GM23338 (cell line): ENCODE results near the gene GIMAP6. TPM values are rescaled to one million over a fixed set of nuclear protein-coding genes. Genes with fewer than 3 reads are reported as not detected.

Experiments used
- ATAC-seq: fragments of 200-7000 bp; cut with Tn5 transposase; 3 replicates; pipeline ENCODE4 v1.9.1; 2020
- DNase-seq: peaks from one replicate; pipeline ENCODE4 v3.0.0-alpha.2; 2015; ENCODE audit warnings: low spot score
- H2AFZ ChIP-seq: fragments of 200-600 bp; sonication (generic); 2 replicates; pipeline ENCODE4 v1.8.0; 2016; ENCODE audit warnings: antibody characterized with exemption, mild to moderate bottlenecking, moderate library complexity
- H3F3A ChIP-seq: fragments of 200-600 bp; sonication (generic); replicated peaks from 2 replicates; pipeline ENCODE4 v1.8.0; 2017; ENCODE audit warnings: antibody characterized with exemption, mixed run types, low read depth
- H3K27ac ChIP-seq: fragments of 200-600 bp; sonication (generic); 2 replicates; pipeline ENCODE4 v1.6.1; 2016; ENCODE audit warnings: low read depth
- H3K27me3 ChIP-seq: fragments of 200-600 bp; sonication (generic); 2 replicates; pipeline ENCODE4 v1.8.0; 2016; ENCODE audit warnings: mild to moderate bottlenecking, mixed run types, moderate library complexity; ENCODE audit not compliant: insufficient read depth
- H3K36me3 ChIP-seq: fragments of 200-600 bp; sonication (generic); 2 replicates; pipeline ENCODE4 v1.8.0; 2016; ENCODE audit warnings: mild to moderate bottlenecking; ENCODE audit not compliant: insufficient read depth
- H3K4me1 ChIP-seq: fragments of 200-600 bp; sonication (generic); 2 replicates; pipeline ENCODE4 v1.8.0; 2016; ENCODE audit warnings: mild to moderate bottlenecking, moderate library complexity; ENCODE audit not compliant: insufficient read depth
- H3K4me2 ChIP-seq: fragments of 200-600 bp; sonication (generic); 2 replicates; pipeline ENCODE4 v1.7.1; 2017; ENCODE audit warnings: mixed run types
- H3K4me3 ChIP-seq: fragments of 200-600 bp; sonication (generic); 2 replicates; pipeline ENCODE4 v1.6.1; 2016; ENCODE audit warnings: mixed run types
- H3K79me2 ChIP-seq: fragments of 200-600 bp; sonication (generic); replicated peaks from 2 replicates; pipeline ENCODE4 v1.8.0; 2017; ENCODE audit warnings: mild to moderate bottlenecking; ENCODE audit not compliant: insufficient read depth
- H3K9me2 ChIP-seq: fragments of 200-600 bp; sonication (generic); 2 replicates; pipeline ENCODE4 v1.8.0; 2017; ENCODE audit not compliant: insufficient read depth
- H4K20me1 ChIP-seq: fragments of 200-600 bp; sonication (generic); replicated peaks from 2 replicates; pipeline ENCODE4 v1.8.0; 2017; ENCODE audit warnings: mild to moderate bottlenecking; ENCODE audit not compliant: insufficient read depth
- H3K27ac Mint-ChIP-seq: 2 replicates; pipeline ENCODE4 v1.8.0; 2020; ENCODE audit warnings: inconsistent platforms, mild to moderate bottlenecking, moderate library complexity, mixed read lengths
- H3K27me3 Mint-ChIP-seq: 3 replicates; pipeline ENCODE4 v1.8.0; 2022; ENCODE audit warnings: low read depth, mild to moderate bottlenecking, moderate library complexity, mixed read lengths, inconsistent platforms; ENCODE audit not compliant: insufficient read depth, poor library complexity
- H3K36me3 Mint-ChIP-seq: 3 replicates; pipeline ENCODE4 v1.8.0; 2021; ENCODE audit warnings: low read depth, mild to moderate bottlenecking, inconsistent platforms, moderate library complexity, mixed read lengths
- H3K4me1 Mint-ChIP-seq: 3 replicates; pipeline ENCODE4 v1.8.0; 2020; ENCODE audit warnings: mild to moderate bottlenecking, inconsistent platforms, mixed read lengths
- H3K4me3 Mint-ChIP-seq: 3 replicates; pipeline ENCODE4 v1.8.0; 2021; ENCODE audit warnings: moderate library complexity, mild to moderate bottlenecking, inconsistent platforms, mixed read lengths
- H3K9me3 Mint-ChIP-seq: 3 replicates; pipeline ENCODE4 v1.8.0; 2020; ENCODE audit warnings: moderate library complexity, mild to moderate bottlenecking, inconsistent platforms, mixed read lengths
- CREB1 ChIP-seq: fragments of 250-450 bp; sonication (Bioruptor Pico); IDR thresholded peaks from 2 replicates; pipeline ENCODE4 v1.5.0; 2020; ENCODE audit warnings: low read depth, mild to moderate bottlenecking, moderate library complexity
- CTCF ChIP-seq, 2 experiments: fragments of 200-600 bp in 1 of 2; sonication (generic) in 1 of 2; conservative IDR thresholded peaks; 2 replicates each; pipeline versions ENCODE4 v1.5.1 to v1.6.1; 2016 to 2017; ENCODE audit warnings: antibody characterized with exemption in 2 of 2, low read depth in 2 of 2, mild to moderate bottlenecking in 2 of 2, moderate library complexity in 1 of 2
- ETS1 ChIP-seq: IDR thresholded peaks from 2 replicates; pipeline ENCODE4 v1.6.1; 2016; ENCODE audit warnings: antibody characterized with exemption
- EZH2 ChIP-seq: fragments of 200-600 bp; sonication (generic); IDR thresholded peaks from one replicate; pipeline ENCODE4 v1.8.0; 2017; ENCODE audit warnings: antibody characterized with exemption, mild to moderate bottlenecking, low read depth; ENCODE audit not compliant: unreplicated experiment
- EZH2phosphoT487 ChIP-seq: fragments of 200-600 bp; sonication (generic); IDR thresholded peaks from one replicate; pipeline ENCODE4 v1.8.1; 2018; ENCODE audit warnings: antibody characterized with exemption; ENCODE audit not compliant: unreplicated experiment
- JUNB ChIP-seq: IDR thresholded peaks from one replicate; pipeline ENCODE4 v1.6.1; 2016; ENCODE audit warnings: antibody characterized with exemption; ENCODE audit not compliant: unreplicated experiment
- NANOG ChIP-seq: IDR thresholded peaks from 2 replicates; pipeline ENCODE4 v1.6.1; 2016; ENCODE audit warnings: antibody characterized with exemption, borderline replicate concordance
- POLR2AphosphoS5 ChIP-seq: IDR thresholded peaks from 2 replicates; pipeline ENCODE4 v1.6.1; 2016; ENCODE audit warnings: antibody characterized with exemption, low read depth
- STAT1 ChIP-seq: IDR thresholded peaks from one replicate; pipeline ENCODE4 v1.6.1; 2016; ENCODE audit warnings: antibody characterized with exemption; ENCODE audit not compliant: unreplicated experiment
- ZNF114 ChIP-seq: fragments of 250-450 bp; sonication (Bioruptor Pico); IDR thresholded peaks from 2 replicates; pipeline ENCODE4 v1.5.0; 2020; ENCODE audit warnings: mild to moderate bottlenecking, moderate library complexity
- ZNF331 ChIP-seq: fragments of 250-450 bp; sonication (Bioruptor Pico); IDR thresholded peaks from 2 replicates; pipeline ENCODE4 v1.5.0; 2020; ENCODE audit warnings: low read depth, mild to moderate bottlenecking, moderate library complexity
- polyA plus RNA-seq: library from polyadenylated mRNA; unstranded; fragments of >200 nt; fragmentation: Nextera tagmentation; extraction: Ambion mirVana; gene quantifications from 2 replicates; pipeline ENCODE4 v1.2.1, GENCODE V29; 2016
- total RNA-seq: library from RNA; depleted of rRNA; stranded (reverse); fragments of >200 nt; shearing (Covaris generic); gene quantifications from 2 replicates; pipeline ENCODE4 v1.2.3, GENCODE V29; 2014
- TF ChIP-seq, protein P1 (sequence below): fragments of 250-450 bp; sonication (Bioruptor Pico); IDR thresholded peaks from 2 replicates; pipeline ENCODE4 v1.5.0; 2020; ENCODE audit warnings: mild to moderate bottlenecking, moderate library complexity
- TF ChIP-seq, protein P2 (sequence below): IDR thresholded peaks from one replicate; pipeline ENCODE4 v1.6.1; 2018; ENCODE audit warnings: antibody characterized with exemption; ENCODE audit not compliant: unreplicated experiment

The GIMAP6 gene
- total and polyA plus RNA-seq, 2 experiments from 2014 or later: not detected

DNA sequence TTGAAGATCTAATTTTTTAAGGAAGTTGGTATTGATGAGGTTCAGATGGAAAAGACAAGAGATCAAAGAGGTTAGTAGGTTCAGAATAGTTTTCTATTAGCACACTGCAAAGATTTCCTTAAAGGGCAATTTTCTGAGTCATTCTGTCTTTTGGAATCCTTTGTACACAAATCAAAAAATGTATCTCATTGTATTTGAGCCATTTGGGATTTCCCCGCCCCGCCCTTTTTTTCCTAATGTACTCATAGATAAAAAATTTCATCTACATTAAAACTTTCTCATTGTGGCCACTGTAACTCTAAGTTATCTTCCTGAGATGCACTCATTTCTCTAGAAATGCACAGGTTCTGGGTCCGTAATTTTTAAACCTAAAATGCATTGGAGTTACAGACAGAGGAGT is 12.1 kb downstream of the GIMAP6 start:
- no peaks in the 10 kb centered on the region for H3K27me3 ChIP-seq
- ATAC-seq (no peak), DNase-seq (no peak)
- no peaks in the 10 kb centered on the region for H3K4me1 Mint-ChIP-seq
- H3F3A ChIP-seq: no peaks in the 10 kb centered on the region
- H3K4me1 ChIP-seq: no peaks in the 10 kb centered on the region
- H3K9me3 Mint-ChIP-seq: no peaks in the 10 kb centered on the region
- peaks cover 5% of the 10 kb centered on the region for H3K27me3 Mint-ChIP-seq
- H3K4me2 ChIP-seq: no peak overlapping the region
- H2AFZ ChIP-seq: no peak overlapping the region
- no peak overlapping the region for H3K4me3 ChIP-seq
- no peak overlapping the region for H3K27ac ChIP-seq
- H3K4me3 Mint-ChIP-seq: no peak overlapping the region
- H3K79me2 ChIP-seq: no peaks in the 10 kb centered on the region
- H3K36me3 Mint-ChIP-seq: no peaks in the 10 kb centered on the region
- TF ChIP-seq STAT1 (no peak), ZNF331 (no peak), ETS1 (no peak), POLR2AphosphoS5 (no peak), ZNF114 (CRISPR knock-in tag) (no peak), EZH2phosphoT487 (no peak), EZH2 (no peak), CTCF (conservative IDR thresholded peaks at IDR 0.05; ENCODE audit: low read depth in 2 of 2) (no peak), NANOG (no peak), CREB1 (CRISPR knock-in tag) (no peak), JUNB (no peak)
- TF ChIP-seq, protein P1, sequence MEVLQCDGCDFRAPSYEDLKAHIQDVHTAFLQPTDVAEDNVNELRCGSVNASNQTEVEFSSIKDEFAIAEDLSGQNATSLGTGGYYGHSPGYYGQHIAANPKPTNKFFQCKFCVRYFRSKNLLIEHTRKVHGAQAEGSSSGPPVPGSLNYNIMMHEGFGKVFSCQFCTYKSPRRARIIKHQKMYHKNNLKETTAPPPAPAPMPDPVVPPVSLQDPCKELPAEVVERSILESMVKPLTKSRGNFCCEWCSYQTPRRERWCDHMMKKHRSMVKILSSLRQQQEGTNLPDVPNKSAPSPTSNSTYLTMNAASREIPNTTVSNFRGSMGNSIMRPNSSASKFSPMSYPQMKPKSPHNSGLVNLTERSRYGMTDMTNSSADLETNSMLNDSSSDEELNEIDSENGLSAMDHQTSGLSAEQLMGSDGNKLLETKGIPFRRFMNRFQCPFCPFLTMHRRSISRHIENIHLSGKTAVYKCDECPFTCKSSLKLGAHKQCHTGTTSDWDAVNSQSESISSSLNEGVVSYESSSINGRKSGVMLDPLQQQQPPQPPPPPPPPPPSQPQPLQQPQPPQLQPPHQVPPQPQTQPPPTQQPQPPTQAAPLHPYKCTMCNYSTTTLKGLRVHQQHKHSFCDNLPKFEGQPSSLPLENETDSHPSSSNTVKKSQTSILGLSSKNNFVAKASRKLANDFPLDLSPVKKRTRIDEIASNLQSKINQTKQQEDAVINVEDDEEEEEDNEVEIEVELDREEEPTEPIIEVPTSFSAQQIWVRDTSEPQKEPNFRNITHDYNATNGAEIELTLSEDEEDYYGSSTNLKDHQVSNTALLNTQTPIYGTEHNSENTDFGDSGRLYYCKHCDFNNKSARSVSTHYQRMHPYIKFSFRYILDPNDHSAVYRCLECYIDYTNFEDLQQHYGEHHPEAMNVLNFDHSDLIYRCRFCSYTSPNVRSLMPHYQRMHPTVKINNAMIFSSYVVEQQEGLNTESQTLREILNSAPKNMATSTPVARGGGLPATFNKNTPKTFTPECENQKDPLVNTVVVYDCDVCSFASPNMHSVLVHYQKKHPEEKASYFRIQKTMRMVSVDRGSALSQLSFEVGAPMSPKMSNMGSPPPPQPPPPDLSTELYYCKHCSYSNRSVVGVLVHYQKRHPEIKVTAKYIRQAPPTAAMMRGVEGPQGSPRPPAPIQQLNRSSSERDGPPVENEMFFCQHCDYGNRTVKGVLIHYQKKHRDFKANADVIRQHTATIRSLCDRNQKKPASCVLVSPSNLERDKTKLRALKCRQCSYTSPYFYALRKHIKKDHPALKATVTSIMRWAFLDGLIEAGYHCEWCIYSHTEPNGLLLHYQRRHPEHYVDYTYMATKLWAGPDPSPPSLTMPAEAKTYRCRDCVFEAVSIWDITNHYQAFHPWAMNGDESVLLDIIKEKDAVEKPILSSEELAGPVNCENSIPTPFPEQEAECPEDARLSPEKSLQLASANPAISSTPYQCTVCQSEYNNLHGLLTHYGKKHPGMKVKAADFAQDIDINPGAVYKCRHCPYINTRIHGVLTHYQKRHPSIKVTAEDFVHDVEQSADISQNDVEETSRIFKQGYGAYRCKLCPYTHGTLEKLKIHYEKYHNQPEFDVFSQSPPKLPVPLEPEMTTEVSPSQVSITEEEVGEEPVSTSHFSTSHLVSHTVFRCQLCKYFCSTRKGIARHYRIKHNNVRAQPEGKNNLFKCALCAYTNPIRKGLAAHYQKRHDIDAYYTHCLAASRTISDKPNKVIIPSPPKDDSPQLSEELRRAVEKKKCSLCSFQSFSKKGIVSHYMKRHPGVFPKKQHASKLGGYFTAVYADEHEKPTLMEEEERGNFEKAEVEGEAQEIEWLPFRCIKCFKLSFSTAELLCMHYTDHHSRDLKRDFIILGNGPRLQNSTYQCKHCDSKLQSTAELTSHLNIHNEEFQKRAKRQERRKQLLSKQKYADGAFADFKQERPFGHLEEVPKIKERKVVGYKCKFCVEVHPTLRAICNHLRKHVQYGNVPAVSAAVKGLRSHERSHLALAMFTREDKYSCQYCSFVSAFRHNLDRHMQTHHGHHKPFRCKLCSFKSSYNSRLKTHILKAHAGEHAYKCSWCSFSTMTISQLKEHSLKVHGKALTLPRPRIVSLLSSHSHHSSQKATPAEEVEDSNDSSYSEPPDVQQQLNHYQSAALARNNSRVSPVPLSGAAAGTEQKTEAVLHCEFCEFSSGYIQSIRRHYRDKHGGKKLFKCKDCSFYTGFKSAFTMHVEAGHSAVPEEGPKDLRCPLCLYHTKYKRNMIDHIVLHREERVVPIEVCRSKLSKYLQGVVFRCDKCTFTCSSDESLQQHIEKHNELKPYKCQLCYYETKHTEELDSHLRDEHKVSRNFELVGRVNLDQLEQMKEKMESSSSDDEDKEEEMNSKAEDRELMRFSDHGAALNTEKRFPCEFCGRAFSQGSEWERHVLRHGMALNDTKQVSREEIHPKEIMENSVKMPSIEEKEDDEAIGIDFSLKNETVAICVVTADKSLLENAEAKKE: no peak
- TF ChIP-seq, protein P2, sequence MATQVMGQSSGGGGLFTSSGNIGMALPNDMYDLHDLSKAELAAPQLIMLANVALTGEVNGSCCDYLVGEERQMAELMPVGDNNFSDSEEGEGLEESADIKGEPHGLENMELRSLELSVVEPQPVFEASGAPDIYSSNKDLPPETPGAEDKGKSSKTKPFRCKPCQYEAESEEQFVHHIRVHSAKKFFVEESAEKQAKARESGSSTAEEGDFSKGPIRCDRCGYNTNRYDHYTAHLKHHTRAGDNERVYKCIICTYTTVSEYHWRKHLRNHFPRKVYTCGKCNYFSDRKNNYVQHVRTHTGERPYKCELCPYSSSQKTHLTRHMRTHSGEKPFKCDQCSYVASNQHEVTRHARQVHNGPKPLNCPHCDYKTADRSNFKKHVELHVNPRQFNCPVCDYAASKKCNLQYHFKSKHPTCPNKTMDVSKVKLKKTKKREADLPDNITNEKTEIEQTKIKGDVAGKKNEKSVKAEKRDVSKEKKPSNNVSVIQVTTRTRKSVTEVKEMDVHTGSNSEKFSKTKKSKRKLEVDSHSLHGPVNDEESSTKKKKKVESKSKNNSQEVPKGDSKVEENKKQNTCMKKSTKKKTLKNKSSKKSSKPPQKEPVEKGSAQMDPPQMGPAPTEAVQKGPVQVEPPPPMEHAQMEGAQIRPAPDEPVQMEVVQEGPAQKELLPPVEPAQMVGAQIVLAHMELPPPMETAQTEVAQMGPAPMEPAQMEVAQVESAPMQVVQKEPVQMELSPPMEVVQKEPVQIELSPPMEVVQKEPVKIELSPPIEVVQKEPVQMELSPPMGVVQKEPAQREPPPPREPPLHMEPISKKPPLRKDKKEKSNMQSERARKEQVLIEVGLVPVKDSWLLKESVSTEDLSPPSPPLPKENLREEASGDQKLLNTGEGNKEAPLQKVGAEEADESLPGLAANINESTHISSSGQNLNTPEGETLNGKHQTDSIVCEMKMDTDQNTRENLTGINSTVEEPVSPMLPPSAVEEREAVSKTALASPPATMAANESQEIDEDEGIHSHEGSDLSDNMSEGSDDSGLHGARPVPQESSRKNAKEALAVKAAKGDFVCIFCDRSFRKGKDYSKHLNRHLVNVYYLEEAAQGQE: no peak
- no peak overlapping the region for H3K27ac Mint-ChIP-seq
- H4K20me1 ChIP-seq: no peaks in the 10 kb centered on the region
- H3K9me2 ChIP-seq: peaks cover 7% of the 10 kb centered on the region; the same call in 1 of the 2 replicates
- H3K36me3 ChIP-seq: no peaks in the 10 kb centered on the region
